Bone marrow (tissue), 2 donors: ENCODE data around the gene STEAP1B.

Experiments
- DNase-seq, 2 donors: peaks; one replicate each; lab custom pipeline; 2025; lab: John Stamatoyannopoulos, UW

STEAP1B gene

DNA sequence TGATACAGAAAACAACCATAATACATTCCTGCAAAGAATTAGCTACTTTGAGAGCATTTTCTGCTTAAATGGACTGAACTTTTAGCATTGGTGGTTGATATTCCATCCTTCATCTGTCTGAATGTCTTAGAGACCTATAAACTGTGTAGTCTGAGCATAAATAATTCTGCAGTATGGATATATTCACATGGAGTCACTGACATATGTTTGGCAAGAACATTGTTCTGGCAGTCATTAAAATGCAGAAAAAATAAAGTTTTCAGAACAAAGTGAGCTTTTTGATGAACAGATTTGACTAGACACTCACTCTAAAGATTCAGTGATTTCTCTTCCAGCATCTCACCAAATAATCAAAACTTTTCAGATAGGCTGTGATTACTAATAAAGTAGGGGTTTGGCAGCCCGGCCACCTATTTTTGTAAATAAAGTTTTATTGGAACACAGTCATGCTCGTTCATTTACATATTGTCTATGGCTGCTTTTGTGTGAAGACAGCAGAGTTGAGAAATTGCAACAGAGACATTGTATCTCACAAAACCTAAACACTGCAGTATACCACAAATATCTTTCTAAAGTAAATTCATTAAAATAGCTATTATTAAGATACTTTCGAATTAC lies 98.9 kb downstream of the STEAP1B start:
- DNase-seq: no peak

DNA sequence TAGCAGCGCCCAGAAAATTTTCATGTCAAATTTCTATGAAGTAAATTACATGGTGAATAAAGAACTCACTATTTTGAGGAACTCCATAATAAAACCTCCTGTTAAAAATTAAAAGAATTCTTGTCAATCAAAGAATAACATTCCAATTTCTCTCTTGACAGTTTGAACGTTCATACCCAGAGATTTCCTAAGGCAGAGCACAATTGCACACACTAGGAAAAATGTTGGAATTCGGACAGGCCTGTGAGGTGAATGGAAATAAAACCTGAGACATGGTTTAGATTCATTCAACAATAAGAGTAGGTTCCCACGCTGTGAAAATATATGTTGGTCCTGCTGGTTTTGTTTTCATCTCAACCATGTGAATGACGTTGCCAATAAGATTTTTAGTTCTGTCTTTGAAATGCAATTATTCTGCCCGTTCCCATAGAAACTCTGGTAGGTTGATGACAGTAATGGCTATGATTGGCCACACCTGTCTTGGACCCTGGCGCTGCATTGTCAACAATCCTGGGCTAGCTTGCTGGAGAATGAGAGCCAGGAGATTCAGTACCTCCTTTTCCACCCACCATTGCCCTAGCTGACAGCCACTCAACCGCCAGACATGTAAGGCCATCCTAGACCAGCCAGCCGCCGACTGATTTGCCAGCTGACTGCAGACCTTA lies 99.7 kb downstream of the STEAP1B start:
- no peak for DNase-seq

DNA sequence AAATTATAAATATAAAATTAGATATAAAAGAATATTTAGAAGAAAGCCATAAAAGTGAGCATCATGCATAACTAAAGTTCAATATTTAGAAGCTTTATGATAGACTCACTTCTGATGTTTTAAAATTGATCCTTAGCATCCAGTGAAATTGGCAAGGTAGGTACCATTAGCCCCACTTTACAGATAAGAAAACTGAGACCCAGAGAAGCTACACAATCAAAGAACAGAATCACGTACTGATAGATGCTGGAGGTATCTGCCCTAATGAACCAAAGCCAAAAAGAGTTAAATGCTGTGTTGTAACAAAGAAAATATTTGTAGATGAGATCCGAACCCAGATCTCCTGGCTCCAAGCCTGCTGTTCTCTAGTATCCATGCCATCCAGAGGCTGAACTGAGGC lies 100.4 kb downstream of the STEAP1B start:
- no peak for DNase-seq

DNA sequence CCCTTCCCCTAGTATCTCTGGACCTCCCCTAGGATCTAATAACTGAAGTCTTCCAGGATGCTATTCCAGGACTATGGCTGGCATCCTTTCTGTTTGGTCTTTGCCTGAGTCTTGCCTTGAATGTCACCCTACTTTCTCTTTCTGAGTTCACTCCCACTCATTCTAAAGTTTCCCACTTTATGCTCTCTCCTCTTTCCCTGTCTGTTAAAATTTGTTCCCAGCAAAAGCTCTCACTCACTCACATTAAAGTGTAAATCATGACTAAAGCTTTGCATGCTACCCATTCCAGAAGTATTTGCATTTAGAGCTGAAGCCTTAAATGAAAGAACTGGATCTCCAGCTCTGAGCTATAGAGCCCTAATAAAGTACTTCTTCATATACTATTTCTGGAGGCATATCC lies 100.9 kb downstream of the STEAP1B start:
- DNase-seq: no peak

DNA sequence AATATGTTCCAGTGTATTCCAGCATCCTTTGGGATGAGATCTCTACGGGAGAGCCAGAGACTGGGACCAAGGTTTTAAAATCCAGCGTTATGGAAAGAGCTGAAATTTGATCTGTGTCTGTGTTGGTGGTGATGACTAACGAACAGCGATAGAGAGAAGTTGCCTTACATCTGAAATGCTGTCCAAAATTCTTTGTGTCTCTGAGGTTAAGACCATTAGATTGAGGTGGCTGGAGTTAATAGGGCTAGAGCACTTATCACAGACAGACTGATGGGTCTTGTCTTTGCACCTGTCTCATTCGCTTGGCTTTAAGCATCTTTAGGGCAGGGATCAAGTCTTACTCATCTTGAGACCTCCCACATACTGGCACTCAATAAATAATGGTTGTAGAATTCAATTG lies 102.0 kb downstream of the STEAP1B start:
- no peak for DNase-seq

DNA sequence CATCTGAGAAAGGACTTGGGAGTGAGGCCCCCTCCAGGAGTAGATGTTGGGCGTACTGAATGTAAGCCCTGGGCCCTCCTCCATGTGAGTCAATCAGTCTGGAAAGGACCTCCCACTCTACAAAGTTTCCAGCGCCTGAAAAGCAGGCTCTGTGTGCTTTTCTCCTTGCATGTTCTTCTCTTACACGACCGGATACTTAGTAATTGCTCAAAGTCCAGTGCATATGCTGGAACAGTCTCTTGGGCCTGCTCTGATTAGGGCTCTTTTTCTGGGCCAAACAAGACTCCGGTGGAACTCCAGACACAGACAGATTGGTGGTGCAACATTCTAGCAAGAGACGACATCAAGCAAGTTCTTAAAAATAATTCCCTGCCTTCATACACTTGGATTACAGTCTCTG lies 104.8 kb downstream of the STEAP1B start:
- DNase-seq: no peak

DNA sequence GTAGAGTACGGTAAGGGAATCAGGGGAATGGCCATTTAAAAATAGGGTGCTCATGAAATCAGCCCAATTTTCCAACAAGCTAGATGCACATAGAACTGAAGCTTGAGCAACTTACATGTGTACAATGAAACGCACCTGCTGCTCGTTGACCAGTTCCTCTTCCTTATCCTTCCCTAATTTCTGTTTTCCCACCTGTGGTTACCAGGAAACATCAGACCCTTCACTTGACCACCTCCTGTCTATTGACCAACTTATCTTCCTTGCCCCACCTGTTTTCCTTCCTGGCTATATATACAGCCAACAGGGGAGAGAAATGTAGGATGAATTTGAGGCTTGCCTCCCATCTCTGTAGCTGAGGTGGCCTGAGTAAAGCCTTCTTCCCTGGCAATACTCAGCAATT lies 105.2 kb downstream of the STEAP1B start:
- DNase-seq: no peak

DNA sequence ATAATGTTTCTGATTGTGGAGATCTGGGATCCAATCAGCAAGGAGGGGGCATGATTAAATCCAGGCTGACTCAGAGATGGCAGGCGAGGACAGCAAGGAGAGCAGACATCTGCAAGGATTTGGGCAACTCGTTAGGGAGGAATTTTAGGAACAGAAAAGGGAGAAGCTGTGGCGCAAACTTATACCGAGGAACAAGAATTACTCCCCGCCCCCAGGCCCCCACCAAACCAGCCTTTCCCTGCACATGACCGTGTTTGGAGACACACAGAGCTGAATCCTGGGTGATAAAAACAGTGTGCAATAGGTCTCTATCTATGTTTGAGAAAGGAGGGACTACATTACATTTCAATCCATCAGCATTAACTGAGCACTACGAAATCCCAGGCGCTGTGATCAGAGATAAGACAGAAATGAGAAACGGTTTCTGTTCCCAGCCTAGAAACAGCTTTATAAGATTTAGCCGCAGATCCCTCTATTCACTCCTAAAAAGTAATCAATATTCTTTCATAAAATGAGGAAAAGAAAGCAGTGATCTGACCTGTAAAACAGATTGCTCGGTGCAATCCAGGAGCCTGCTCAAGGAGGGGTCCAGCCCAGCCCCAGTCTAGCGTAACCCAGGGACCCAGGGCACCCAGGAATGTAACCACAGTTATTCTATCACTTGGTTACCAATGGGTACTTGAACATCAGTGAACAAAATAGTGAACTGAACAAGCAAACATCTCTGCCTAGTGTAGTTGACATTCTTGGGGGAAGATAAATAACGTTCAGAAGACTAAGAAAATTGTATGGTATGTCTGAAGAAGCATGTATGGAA lies 105.9 kb downstream of the STEAP1B start:
- no peak for DNase-seq

DNA sequence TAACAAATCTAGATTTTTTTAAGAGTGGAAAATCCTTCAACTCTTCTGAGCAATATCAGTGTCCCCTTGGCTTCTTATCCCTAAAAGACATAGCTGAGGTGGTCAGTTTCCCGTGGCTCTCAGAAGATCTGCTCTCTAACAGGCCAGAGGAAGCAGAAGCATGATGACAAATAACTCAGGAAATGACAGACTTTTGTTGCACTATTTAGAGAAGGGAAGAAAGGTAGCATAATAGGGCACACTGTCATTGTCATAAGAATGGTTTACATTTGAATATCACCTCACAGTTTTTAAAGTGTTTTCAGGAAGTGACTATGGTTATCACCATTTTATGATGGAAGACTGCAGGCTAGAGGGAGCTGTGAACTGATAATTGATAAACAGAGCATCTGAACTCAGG lies 109.5 kb downstream of the STEAP1B start:
- DNase-seq: no peak

DNA sequence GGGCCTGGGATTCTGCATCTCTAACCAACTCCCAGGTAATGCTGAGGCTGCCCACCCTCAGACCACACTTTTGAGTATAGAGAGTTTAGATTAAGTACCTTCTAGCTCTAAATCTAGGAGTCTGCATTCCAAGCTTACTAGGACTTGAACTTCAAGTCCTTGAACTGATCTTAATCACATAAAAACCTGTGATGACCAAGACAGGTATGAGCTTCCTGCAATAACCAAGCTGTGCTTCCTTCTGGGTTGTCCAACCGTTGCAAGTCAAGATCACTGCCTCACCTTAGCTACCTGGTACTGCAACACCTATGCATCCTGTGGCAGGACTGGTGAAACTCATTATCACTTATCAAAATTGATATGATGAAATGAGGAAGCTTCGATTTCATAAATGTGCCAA lies 110.1 kb downstream of the STEAP1B start:
- DNase-seq: no peak

DNA sequence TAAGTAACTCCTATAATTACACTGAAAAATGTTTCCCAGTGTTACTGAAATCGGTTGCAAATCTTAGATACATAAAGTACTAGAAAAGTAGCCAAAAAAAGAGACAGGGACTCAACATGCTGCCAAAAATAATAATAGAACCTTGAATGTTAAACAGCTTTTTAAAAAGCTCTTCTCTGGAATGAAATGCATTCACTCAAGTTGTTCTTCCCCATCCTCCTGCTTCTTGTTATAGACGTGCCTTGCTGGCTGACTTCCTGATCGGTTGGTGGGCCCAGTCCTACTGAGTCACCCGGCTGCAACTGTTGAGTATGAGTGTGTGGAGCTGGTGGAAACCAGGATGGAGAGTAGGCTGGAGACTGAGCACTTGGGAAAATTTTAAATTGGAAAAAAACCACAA lies 112.4 kb downstream of the STEAP1B start:
- no peak for DNase-seq

DNA sequence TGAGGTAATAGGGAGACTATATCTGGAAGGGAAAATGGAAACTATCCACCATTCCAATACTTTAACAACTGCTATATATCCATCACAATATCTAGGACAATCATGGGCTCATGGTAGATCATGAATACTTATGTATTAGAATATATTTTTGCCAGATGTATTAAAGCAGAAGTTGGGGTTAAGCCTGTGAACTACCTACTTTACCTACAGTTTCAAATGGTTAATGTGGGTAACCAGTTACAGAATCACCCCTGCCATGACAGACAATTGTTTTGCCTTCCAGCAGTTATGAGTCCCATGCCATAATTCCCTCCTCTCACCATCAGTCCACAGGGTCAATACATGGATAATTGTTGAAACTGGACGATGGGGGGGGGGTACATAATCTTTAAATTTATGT lies 113.1 kb downstream of the STEAP1B start:
- no peak for DNase-seq

DNA sequence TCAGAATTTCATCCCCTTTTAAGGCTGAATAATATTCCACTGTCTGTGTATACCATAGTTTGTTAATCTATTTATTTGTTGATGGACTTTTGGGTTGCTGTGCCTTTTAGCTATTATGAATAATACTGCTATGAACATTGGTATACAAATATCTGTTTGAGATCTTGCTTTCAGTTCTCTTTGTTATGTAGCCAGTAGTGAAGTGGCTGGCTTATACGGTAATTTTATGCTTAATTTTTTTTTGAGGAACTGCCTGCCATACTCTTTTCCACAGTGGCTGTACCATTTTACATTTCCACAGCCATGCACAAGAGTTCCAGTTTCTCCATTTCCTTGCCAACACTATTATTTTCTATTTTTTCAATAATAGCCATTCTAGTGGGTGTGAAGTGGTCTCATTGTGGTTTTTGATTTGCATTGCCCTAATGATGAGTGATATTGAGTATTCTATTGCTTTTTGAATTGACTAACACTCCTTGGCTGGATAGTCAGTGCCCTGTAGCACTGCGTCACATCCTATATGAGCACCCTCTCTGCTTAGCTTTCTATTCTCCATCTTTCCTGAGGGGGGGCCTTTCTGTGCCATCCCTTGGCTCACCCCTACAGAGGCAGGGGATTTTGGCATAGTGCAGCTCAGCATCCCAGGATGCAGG lies 113.7 kb downstream of the STEAP1B start:
- DNase-seq: no peak

DNA sequence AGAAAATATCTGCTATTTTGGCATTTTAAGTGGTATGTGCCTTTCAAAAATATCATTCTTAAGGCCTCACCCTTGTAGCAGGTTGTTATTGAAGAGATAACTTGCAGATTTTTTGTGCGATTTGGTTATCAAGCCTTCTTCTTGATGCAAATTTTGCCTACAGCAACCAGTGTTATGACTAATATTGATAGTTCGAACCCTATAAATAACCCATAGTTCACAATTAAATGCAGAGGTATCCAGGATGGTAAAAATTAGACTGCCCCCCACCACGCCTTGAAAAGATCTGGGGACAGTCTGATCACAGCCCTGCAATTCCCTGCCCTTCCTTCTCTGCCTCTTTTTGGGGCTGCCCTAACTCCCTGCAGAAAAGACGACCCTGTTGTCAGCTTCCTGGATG lies 114.7 kb downstream of the STEAP1B start:
- no peak for DNase-seq

DNA sequence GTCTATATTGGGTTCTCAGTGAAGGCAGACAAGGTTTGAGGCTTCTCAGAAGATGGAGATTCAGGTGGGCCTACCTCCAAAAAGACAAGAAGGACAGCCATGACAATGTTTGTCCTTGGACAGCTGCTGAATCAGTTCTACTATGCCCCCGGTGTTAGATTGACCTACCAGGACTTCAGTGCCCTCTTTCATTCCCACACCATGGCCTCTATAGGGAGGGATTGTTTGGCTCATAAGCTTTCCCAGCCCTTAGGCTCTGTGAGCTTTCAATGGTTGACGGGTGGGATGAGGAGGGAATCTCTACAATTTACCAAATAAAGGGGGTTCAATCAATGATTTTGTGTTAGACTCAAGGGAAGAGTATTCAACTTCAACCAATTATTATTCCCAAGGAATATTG lies 119.7 kb downstream of the STEAP1B start:
- no peak for DNase-seq

DNA sequence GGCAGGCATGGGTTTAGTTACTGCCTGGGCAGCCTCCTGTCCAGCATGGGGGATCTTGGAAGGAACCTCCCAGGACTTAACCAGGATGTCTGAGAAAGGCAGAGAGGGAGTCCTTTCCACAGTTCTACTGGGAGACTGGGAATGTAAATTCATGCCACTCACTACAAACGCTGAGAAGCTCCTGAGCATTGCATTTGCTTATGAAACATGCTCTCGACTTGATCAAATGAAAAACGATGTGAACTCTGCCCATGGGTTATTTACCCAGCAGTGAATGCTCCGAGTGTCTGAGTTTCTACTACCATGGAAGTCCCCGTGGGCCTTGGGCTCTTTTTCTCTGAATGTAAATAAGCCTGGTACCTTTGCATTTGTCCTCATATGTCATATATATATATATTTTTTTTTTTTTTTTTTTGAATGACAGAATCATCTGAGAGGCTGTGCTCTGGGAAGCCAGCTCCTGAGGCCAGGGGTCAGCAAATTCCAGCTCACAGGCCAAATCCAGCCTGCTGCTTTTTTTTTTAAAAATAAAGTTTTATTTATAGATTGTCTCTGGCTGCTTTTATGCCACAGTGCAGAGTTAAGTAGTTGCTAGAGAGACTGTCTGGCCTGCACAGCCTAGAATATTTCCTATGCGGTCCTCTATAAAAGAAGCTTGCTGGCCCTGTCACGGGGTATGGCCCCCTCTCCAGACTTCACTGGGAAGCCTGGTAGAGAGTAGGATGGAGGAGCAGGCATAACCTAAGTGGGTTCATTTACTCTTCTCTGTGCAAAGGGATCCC lies 121.6 kb downstream of the STEAP1B start:
- no peak for DNase-seq

DNA sequence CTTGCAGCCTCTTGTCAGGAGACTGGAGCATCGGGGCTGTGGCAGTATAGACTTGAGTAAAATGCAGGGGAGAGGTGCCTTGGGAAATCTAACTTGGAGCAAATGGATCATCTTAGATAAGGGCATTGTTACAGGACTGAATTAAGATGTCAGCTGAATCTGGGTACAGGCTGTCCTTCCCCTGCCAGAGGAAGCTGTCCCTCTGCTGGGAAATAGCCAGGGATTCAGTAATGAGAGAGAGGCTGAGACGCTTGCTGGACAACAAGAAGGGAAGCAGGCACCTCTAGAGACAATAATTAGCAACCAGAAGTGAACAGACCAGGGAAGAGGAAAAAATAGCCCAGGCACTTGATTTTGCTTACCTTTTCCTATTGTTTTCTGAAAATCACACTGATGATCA lies 122.3 kb downstream of the STEAP1B start:
- DNase-seq: no peak

DNA sequence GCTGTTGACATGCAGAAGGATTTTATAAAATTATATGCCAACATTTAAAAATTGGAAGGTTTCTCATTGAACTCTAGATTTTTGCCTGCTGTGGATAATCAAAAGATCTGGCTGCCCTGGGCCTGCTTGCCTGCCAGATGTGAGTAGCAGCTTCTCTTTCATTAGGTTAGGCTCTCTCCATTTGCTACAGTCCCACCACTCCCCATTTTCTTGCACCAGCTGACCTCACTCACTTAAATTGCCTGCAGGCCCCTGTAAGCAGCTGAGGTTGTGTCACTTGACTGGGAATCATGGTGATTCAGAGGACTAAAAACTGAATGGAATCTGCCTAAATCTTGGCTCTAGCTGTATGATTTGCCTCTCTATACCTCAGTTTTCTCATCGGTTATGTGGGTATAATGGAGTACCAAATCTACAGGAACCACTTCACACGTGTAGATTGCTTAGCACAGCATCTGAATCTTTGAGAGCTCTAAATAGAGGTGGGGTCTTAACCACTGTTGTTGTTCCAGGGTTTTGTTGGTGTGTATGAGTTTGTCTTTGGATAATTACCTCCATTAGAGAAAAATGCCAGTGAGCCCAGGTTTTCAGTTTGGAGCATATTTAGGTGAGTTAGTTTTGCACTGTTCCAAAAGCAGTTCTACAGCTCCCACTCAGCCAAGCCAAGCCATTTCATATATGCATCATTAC lies 124.5 kb downstream of the STEAP1B start:
- DNase-seq: no peak

DNA sequence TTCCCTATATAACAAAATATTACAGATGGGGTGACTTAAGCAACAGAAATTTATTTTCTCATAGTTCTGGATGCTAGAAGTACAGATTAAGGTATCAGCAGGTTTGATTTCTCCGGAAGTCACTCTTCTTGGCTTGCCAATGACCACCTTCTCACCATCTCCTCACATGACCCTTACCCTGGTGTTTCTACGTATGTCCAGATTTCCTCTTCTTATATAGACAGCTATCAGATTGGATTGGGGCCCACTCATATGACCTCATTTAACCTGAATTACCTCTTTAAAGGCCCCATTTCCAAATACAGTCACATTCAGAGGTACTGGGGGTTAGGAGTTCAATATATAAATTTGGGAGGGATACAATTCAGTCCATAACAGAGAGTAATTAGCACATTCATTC lies 126.1 kb downstream of the STEAP1B start:
- DNase-seq: no peak

DNA sequence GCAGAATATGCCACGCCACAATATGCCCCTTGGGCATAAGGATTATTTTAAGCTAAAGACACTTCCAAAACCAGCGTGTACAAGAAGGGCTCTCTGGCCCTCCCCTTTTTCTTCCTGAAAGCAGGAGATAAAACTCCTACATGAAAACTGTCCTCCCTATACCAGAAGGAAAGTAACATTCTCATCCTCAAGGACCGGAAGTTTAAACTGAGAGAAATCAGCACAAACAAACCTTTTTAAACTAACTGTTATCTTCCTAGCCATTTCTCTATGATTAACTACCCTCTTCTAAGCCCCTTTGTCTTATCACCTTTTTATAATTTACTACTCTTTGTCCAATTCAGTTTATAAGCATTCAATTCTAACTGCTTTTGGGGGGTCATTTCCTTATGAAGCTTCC lies 126.6 kb downstream of the STEAP1B start:
- DNase-seq: no peak

DNA sequence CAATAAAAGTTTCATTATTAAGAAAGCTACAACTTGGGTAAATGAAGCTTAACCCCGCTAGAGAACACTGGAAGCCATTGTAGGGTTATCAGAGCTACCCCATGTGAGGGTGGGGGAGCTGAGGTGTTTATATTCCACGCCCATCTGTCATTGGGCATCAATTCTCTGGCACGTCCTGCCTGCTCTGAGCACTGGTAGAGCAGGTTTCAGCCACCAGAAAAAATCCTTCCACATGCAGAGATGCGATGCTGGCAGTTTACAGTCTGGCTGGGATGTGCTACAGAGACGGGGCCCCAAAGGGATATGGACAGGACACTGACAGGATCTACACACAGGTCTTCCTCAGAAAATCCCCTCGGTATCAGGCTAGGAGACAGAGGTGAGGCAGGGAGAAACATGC lies 127.1 kb downstream of the STEAP1B start:
- DNase-seq: no peak
